ENCODE measurements around the gene HPS4.

- TF ChIP-seq, protein P1, sequence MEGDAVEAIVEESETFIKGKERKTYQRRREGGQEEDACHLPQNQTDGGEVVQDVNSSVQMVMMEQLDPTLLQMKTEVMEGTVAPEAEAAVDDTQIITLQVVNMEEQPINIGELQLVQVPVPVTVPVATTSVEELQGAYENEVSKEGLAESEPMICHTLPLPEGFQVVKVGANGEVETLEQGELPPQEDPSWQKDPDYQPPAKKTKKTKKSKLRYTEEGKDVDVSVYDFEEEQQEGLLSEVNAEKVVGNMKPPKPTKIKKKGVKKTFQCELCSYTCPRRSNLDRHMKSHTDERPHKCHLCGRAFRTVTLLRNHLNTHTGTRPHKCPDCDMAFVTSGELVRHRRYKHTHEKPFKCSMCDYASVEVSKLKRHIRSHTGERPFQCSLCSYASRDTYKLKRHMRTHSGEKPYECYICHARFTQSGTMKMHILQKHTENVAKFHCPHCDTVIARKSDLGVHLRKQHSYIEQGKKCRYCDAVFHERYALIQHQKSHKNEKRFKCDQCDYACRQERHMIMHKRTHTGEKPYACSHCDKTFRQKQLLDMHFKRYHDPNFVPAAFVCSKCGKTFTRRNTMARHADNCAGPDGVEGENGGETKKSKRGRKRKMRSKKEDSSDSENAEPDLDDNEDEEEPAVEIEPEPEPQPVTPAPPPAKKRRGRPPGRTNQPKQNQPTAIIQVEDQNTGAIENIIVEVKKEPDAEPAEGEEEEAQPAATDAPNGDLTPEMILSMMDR (IDR thresholded peaks at IDR 0.05) = no peak
- TF ChIP-seq POLR2A (IDR thresholded peaks at IDR 0.05) = no peak
These were observed 43.6 kb upstream of the HPS4 start for GRCh38 chr22:26527167-26527566.
